ENCODE measurements around the gene HORMAD2.
"Not testable (repeated sequence)": the region's sequence is repeated elsewhere in the genome, so short reads cannot be mapped to it uniquely, and the experiment has no call there.

HORMAD2 gene

GRCh38 chr22:30059346-30060020, 20.8 kb upstream of the HORMAD2 start:
- DNase-seq, result not testable (repeated sequence)

GRCh38 chr22:30061094-30061493, 19.2 kb upstream of the HORMAD2 start:
- DNase-seq, result not testable (repeated sequence)

- no peak for DNase-seq
These were observed 18.0 kb upstream of the HORMAD2 start for GRCh38 chr22:30062259-30062658.

GRCh38 chr22:30062950-30063349, 17.3 kb upstream of the HORMAD2 start:
- no peak for DNase-seq

GRCh38 chr22:30064172-30064571, 16.1 kb upstream of the HORMAD2 start:
- no peak for DNase-seq

GRCh38 chr22:30073743-30074142, 6.5 kb upstream of the HORMAD2 start:
- DNase-seq, result no peak

GRCh38 chr22:30074147-30074546, 6.1 kb upstream of the HORMAD2 start:
- DNase-seq, result no peak

GRCh38 chr22:30074994-30075393, 5.3 kb upstream of the HORMAD2 start:
- no peak for DNase-seq

GRCh38 chr22:30077279-30077880, 2.9 kb upstream of the HORMAD2 start:
- no peak for DNase-seq

- no peak for DNase-seq
These were observed 1.6 kb upstream of the HORMAD2 start for GRCh38 chr22:30078320-30079311.

- DNase-seq, result no peak
These were observed 541 bp downstream of the HORMAD2 start for GRCh38 chr22:30080805-30081204.

GRCh38 chr22:30086496-30086895, 6.2 kb downstream of the HORMAD2 start:
- DNase-seq, result no peak

GRCh38 chr22:30087037-30087436, 6.8 kb downstream of the HORMAD2 start:
- not testable (repeated sequence) for DNase-seq

- DNase-seq, result no peak
These were observed 7.3 kb downstream of the HORMAD2 start for GRCh38 chr22:30087611-30088010.

GRCh38 chr22:30088468-30088867, 8.2 kb downstream of the HORMAD2 start:
- DNase-seq, result no peak

- DNase-seq, result no peak
These were observed 9.4 kb downstream of the HORMAD2 start for GRCh38 chr22:30089655-30089974.

- no peak for DNase-seq
These were observed 12.4 kb downstream of the HORMAD2 start for GRCh38 chr22:30092686-30093085.

- no peak for DNase-seq
These were observed 14.5 kb downstream of the HORMAD2 start for GRCh38 chr22:30094804-30095203.

- no peak for DNase-seq
These were observed 17.6 kb downstream of the HORMAD2 start for GRCh38 chr22:30097861-30098260.

- not testable (repeated sequence) for DNase-seq
These were observed 20.5 kb downstream of the HORMAD2 start for GRCh38 chr22:30100770-30101169.

GRCh38 chr22:30104501-30105156, 24.4 kb downstream of the HORMAD2 start:
- no peak for DNase-seq

GRCh38 chr22:30105483-30105882, 25.2 kb downstream of the HORMAD2 start:
- DNase-seq, result no peak

- no peak for DNase-seq
These were observed 33.2 kb downstream of the HORMAD2 start for GRCh38 chr22:30113494-30113893.

Data from activated CD4-positive, CD25-positive, alpha-beta regulatory T cell (primary cell).